GM12878 (cell line): ENCODE data around the gene LRRC63.
"Not testable (repeated sequence)": the region's sequence is repeated elsewhere in the genome, so short reads cannot be mapped to it uniquely, and the experiment has no call there.

Experiments
- BMI1 ChIP-seq: fragments of 450-650 bp; IDR thresholded peaks from 2 replicates; pipeline ENCODE4 v1.6.1; 2016; ENCODE audit warnings: mild to moderate bottlenecking, moderate library complexity, borderline replicate concordance
- CBX3 ChIP-seq: fragments of 200-600 bp; sonication (generic); IDR thresholded peaks from 2 replicates; pipeline ENCODE4 v1.6.1; 2016; ENCODE audit warnings: low read depth, borderline replicate concordance
- EP300 ChIP-seq, 2 experiments: fragments of 150-350 bp in 1 of 2; IDR thresholded peaks; 2 replicates each; pipeline ENCODE4 v1.6.1; 2011 to 2012; ENCODE audit warnings: low read depth in 2 of 2, low read length in 2 of 2, borderline replicate concordance in 1 of 2, improper control_type of control experiment in 1 of 2, inconsistent platforms in 1 of 2; ENCODE audit not compliant: control insufficient read depth in 1 of 2
- GABPA ChIP-seq: IDR thresholded peaks from 2 replicates; pipeline ENCODE4 v1.6.1; 2014; ENCODE audit warnings: antibody characterized with exemption, low read depth, mild to moderate bottlenecking, inconsistent platforms
- PML ChIP-seq: IDR thresholded peaks from 2 replicates; pipeline ENCODE4 v1.6.1; 2012; ENCODE audit warnings: low read length, inconsistent platforms
- RFX5 ChIP-seq: IDR thresholded peaks from 2 replicates; pipeline ENCODE4 v1.6.1; 2011; ENCODE audit warnings: low read depth, low read length, improper control_type of control experiment
- ZSCAN29 ChIP-seq: fragments of 450-650 bp; IDR thresholded peaks from 2 replicates; pipeline ENCODE4 v1.6.1; 2017; ENCODE audit warnings: mild to moderate bottlenecking, moderate library complexity
- TF ChIP-seq, protein P1 (sequence below), 3 experiments: IDR thresholded peaks in 2 of 3; conservative IDR thresholded peaks in 1 of 3; 2 replicates each; pipeline ENCODE4 v1.5.1; 2011; ENCODE audit warnings: low read depth in 3 of 3, low read length in 3 of 3, mild to moderate bottlenecking in 3 of 3, control low read depth in 2 of 3, moderate library complexity in 2 of 3, inconsistent platforms in 1 of 3, mixed read lengths in 1 of 3; ENCODE audit not compliant: control insufficient read depth in 2 of 3, insufficient read depth in 1 of 3; ENCODE audit errors: extremely low read depth in 1 of 3
- TF ChIP-seq, protein P2 (sequence below): IDR thresholded peaks from 2 replicates; pipeline ENCODE4 v1.6.1; 2012; ENCODE audit warnings: low read depth, low read length, improper control_type of control experiment
- TF ChIP-seq, protein P3 (sequence below): fragments of 450-650 bp; IDR thresholded peaks from 2 replicates; pipeline ENCODE4 v1.6.1; 2017; ENCODE audit warnings: antibody characterized with exemption, mild to moderate bottlenecking, moderate library complexity
- TF ChIP-seq, protein P4 (sequence below): fragments of 450-650 bp; formaldehyde crosslinking; IDR thresholded peaks from 2 replicates; pipeline ENCODE4 v1.4.0; 2020; ENCODE audit warnings: mild to moderate bottlenecking, moderate library complexity
- TF ChIP-seq, protein P5 (sequence below): IDR thresholded peaks from 2 replicates; pipeline ENCODE4 v1.6.1; 2012; ENCODE audit warnings: mild to moderate bottlenecking, low read depth, low read length

GRCh38 chr13:46214741-46215140 lies 3.0 kb downstream of the LRRC63 start:
- TF ChIP-seq, protein P1, sequence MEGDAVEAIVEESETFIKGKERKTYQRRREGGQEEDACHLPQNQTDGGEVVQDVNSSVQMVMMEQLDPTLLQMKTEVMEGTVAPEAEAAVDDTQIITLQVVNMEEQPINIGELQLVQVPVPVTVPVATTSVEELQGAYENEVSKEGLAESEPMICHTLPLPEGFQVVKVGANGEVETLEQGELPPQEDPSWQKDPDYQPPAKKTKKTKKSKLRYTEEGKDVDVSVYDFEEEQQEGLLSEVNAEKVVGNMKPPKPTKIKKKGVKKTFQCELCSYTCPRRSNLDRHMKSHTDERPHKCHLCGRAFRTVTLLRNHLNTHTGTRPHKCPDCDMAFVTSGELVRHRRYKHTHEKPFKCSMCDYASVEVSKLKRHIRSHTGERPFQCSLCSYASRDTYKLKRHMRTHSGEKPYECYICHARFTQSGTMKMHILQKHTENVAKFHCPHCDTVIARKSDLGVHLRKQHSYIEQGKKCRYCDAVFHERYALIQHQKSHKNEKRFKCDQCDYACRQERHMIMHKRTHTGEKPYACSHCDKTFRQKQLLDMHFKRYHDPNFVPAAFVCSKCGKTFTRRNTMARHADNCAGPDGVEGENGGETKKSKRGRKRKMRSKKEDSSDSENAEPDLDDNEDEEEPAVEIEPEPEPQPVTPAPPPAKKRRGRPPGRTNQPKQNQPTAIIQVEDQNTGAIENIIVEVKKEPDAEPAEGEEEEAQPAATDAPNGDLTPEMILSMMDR (IDR thresholded peaks at IDR 0.05 in 2 of 3, conservative IDR thresholded peaks at IDR 0.05 in 1 of 3; ENCODE audit: control insufficient read depth in 2 of 3, extremely low read depth in 1 of 3, insufficient read depth in 1 of 3, low read depth in 3 of 3, low read length in 3 of 3), result not testable (repeated sequence)
- TF ChIP-seq EP300 (IDR thresholded peaks at IDR 0.05; ENCODE audit: borderline replicate concordance in 1 of 2, control insufficient read depth in 1 of 2, low read depth in 2 of 2, low read length in 2 of 2); CBX3; PML; ZSCAN29; BMI1; RFX5; GABPA: not testable (repeated sequence)
- TF ChIP-seq, protein P2, sequence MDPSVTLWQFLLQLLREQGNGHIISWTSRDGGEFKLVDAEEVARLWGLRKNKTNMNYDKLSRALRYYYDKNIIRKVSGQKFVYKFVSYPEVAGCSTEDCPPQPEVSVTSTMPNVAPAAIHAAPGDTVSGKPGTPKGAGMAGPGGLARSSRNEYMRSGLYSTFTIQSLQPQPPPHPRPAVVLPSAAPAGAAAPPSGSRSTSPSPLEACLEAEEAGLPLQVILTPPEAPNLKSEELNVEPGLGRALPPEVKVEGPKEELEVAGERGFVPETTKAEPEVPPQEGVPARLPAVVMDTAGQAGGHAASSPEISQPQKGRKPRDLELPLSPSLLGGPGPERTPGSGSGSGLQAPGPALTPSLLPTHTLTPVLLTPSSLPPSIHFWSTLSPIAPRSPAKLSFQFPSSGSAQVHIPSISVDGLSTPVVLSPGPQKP, result not testable (repeated sequence)
- TF ChIP-seq, protein P3, sequence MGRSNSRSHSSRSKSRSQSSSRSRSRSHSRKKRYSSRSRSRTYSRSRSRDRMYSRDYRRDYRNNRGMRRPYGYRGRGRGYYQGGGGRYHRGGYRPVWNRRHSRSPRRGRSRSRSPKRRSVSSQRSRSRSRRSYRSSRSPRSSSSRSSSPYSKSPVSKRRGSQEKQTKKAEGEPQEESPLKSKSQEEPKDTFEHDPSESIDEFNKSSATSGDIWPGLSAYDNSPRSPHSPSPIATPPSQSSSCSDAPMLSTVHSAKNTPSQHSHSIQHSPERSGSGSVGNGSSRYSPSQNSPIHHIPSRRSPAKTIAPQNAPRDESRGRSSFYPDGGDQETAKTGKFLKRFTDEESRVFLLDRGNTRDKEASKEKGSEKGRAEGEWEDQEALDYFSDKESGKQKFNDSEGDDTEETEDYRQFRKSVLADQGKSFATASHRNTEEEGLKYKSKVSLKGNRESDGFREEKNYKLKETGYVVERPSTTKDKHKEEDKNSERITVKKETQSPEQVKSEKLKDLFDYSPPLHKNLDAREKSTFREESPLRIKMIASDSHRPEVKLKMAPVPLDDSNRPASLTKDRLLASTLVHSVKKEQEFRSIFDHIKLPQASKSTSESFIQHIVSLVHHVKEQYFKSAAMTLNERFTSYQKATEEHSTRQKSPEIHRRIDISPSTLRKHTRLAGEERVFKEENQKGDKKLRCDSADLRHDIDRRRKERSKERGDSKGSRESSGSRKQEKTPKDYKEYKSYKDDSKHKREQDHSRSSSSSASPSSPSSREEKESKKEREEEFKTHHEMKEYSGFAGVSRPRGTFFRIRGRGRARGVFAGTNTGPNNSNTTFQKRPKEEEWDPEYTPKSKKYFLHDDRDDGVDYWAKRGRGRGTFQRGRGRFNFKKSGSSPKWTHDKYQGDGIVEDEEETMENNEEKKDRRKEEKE, result not testable (repeated sequence)
- TF ChIP-seq, protein P4, sequence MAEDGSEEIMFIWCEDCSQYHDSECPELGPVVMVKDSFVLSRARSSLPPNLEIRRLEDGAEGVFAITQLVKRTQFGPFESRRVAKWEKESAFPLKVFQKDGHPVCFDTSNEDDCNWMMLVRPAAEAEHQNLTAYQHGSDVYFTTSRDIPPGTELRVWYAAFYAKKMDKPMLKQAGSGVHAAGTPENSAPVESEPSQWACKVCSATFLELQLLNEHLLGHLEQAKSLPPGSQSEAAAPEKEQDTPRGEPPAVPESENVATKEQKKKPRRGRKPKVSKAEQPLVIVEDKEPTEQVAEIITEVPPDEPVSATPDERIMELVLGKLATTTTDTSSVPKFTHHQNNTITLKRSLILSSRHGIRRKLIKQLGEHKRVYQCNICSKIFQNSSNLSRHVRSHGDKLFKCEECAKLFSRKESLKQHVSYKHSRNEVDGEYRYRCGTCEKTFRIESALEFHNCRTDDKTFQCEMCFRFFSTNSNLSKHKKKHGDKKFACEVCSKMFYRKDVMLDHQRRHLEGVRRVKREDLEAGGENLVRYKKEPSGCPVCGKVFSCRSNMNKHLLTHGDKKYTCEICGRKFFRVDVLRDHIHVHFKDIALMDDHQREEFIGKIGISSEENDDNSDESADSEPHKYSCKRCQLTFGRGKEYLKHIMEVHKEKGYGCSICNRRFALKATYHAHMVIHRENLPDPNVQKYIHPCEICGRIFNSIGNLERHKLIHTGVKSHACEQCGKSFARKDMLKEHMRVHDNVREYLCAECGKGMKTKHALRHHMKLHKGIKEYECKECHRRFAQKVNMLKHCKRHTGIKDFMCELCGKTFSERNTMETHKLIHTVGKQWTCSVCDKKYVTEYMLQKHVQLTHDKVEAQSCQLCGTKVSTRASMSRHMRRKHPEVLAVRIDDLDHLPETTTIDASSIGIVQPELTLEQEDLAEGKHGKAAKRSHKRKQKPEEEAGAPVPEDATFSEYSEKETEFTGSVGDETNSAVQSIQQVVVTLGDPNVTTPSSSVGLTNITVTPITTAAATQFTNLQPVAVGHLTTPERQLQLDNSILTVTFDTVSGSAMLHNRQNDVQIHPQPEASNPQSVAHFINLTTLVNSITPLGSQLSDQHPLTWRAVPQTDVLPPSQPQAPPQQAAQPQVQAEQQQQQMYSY, result not testable (repeated sequence)
- TF ChIP-seq, protein P5, sequence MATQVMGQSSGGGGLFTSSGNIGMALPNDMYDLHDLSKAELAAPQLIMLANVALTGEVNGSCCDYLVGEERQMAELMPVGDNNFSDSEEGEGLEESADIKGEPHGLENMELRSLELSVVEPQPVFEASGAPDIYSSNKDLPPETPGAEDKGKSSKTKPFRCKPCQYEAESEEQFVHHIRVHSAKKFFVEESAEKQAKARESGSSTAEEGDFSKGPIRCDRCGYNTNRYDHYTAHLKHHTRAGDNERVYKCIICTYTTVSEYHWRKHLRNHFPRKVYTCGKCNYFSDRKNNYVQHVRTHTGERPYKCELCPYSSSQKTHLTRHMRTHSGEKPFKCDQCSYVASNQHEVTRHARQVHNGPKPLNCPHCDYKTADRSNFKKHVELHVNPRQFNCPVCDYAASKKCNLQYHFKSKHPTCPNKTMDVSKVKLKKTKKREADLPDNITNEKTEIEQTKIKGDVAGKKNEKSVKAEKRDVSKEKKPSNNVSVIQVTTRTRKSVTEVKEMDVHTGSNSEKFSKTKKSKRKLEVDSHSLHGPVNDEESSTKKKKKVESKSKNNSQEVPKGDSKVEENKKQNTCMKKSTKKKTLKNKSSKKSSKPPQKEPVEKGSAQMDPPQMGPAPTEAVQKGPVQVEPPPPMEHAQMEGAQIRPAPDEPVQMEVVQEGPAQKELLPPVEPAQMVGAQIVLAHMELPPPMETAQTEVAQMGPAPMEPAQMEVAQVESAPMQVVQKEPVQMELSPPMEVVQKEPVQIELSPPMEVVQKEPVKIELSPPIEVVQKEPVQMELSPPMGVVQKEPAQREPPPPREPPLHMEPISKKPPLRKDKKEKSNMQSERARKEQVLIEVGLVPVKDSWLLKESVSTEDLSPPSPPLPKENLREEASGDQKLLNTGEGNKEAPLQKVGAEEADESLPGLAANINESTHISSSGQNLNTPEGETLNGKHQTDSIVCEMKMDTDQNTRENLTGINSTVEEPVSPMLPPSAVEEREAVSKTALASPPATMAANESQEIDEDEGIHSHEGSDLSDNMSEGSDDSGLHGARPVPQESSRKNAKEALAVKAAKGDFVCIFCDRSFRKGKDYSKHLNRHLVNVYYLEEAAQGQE, result not testable (repeated sequence)
